ENCODE measurements around the gene CACNA1B. TPM values are rescaled to one million over a fixed set of nuclear protein-coding genes. Genes with fewer than 3 reads are reported as not detected.

Gene CACNA1B
- total and polyA plus RNA-seq, 2 of the 4 experiments (the other 2 are of a cell fraction) = 0.02 TPM; not detected in 1

DNA sequence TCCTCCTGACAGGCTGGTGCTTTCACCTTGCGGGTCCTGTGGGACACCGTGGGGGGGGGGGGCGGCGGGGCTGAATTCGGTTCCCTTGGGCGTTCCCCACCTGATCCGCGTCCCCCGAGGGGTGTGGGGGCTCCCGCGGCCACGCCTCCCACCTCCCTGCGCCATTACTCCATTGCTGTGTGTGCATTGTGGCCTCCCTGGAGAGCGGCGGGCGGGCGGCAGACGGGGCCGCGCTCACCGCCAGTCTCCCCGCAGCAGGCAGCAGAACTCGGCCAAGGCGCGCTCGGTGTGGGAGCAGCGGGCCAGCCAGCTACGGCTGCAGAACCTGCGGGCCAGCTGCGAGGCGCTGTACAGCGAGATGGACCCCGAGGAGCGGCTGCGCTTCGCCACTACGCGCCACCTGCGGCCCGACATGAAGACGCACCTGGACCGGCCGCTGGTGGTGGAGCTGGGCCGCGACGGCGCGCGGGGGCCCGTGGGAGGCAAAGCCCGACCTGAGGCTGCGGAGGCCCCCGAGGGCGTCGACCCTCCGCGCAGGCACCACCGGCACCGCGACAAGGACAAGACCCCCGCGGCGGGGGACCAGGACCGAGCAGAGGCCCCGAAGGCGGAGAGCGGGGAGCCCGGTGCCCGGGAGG is 145.3 kb downstream of the CACNA1B start:
- CTCF ChIA-PET = no interaction called here
- POLR2A ChIA-PET (ENCODE audit: unreplicated experiment) = no interaction called here
- in situ Hi-C loops (cut with MboI; ENCODE audit: low sequenced_read_pairs) = no loop called here
- H3K27me3 ChIP-seq (ENCODE audit: control insufficient read depth, insufficient read depth, low read length) = peaks cover 6% of the 10 kb centered on the region; the same call in 1 of the 2 replicates
- H4K91ac ChIP-seq (ENCODE audit: insufficient read depth, low read depth, low read length) = no peak overlapping the region
- no peaks in the 10 kb centered on the region for H3K4me1 ChIP-seq (ENCODE audit: control insufficient read depth, insufficient read depth, low read length)
- no peak overlapping the region for H2AK9ac ChIP-seq (replicated peaks; ENCODE audit: low read depth, low read length, poor library complexity)
- no peaks in the 10 kb centered on the region for H4K20me1 ChIP-seq (ENCODE audit: insufficient read depth, low read length)
- H2AK5ac ChIP-seq (ENCODE audit: low read depth, low read length) = no peak overlapping the region
- no peak overlapping the region for H3K56ac ChIP-seq (ENCODE audit: extremely low read depth, insufficient read depth, low read length)
- H2BK120ac ChIP-seq (ENCODE audit: low read depth, low read length) = no peak overlapping the region
- WGBS, 2 experiments (ENCODE audit: extremely low coverage in 2 of 2, insufficient read length in 1 of 2) = 7% methylated on average over 38 of the region's 69 CpGs; no CpG with 5 or more reads in 1 of the 2 experiments
- ATAC-seq (ENCODE audit: low read depth) (no peak), DNase-seq (no peak)
- no peak overlapping the region for H2BK20ac ChIP-seq (ENCODE audit: low read depth, low read length)
- H3K36me3 ChIP-seq (ENCODE audit: control insufficient read depth, insufficient read depth, low read length) = no peaks in the 10 kb centered on the region
- no peaks in the 10 kb centered on the region for H3K9me1 ChIP-seq (ENCODE audit: insufficient read depth, low read length)
- H2BK5ac ChIP-seq (ENCODE audit: low read depth, low read length, poor library complexity, severe bottlenecking) = no peak overlapping the region
- no peak overlapping the region for H2BK15ac ChIP-seq (ENCODE audit: low read depth, low read length)
- H2AFZ ChIP-seq (replicated peaks; ENCODE audit: low read length, poor library complexity) = peak overlapping the region; percentile 23
- TF ChIP-seq MAFK (IDR thresholded peaks at IDR 0.05; ENCODE audit: low read depth, low read length) = no peak
- TF ChIP-seq RFX5 (IDR thresholded peaks at IDR 0.05; ENCODE audit: low read depth, low read length) = no peak
- no peak for TF ChIP-seq FOS (IDR thresholded peaks at IDR 0.05; ENCODE audit: low read depth, low read length)
- TF ChIP-seq SMC3 (IDR thresholded peaks at IDR 0.05; ENCODE audit: low read depth, low read length) = no peak
- TF ChIP-seq CEBPB (IDR thresholded peaks at IDR 0.05; ENCODE audit: low read depth, low read length) = no peak
- TF ChIP-seq, protein P1, sequence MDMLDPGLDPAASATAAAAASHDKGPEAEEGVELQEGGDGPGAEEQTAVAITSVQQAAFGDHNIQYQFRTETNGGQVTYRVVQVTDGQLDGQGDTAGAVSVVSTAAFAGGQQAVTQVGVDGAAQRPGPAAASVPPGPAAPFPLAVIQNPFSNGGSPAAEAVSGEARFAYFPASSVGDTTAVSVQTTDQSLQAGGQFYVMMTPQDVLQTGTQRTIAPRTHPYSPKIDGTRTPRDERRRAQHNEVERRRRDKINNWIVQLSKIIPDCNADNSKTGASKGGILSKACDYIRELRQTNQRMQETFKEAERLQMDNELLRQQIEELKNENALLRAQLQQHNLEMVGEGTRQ (IDR thresholded peaks at IDR 0.05; ENCODE audit: low read depth, low read length) = no peak
- TF ChIP-seq MAZ (IDR thresholded peaks at IDR 0.05; ENCODE audit: borderline replicate concordance, low read depth, low read length) = no peak
- no peak for TF ChIP-seq RCOR1 (IDR thresholded peaks at IDR 0.05; ENCODE audit: insufficient replicate concordance, low read length)
- TF ChIP-seq MXI1 (IDR thresholded peaks at IDR 0.05; ENCODE audit: borderline replicate concordance, low read depth, low read length) = no peak
- TF ChIP-seq, protein P2, sequence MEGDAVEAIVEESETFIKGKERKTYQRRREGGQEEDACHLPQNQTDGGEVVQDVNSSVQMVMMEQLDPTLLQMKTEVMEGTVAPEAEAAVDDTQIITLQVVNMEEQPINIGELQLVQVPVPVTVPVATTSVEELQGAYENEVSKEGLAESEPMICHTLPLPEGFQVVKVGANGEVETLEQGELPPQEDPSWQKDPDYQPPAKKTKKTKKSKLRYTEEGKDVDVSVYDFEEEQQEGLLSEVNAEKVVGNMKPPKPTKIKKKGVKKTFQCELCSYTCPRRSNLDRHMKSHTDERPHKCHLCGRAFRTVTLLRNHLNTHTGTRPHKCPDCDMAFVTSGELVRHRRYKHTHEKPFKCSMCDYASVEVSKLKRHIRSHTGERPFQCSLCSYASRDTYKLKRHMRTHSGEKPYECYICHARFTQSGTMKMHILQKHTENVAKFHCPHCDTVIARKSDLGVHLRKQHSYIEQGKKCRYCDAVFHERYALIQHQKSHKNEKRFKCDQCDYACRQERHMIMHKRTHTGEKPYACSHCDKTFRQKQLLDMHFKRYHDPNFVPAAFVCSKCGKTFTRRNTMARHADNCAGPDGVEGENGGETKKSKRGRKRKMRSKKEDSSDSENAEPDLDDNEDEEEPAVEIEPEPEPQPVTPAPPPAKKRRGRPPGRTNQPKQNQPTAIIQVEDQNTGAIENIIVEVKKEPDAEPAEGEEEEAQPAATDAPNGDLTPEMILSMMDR (conservative IDR thresholded peaks at IDR 0.05; ENCODE audit: low read depth, low read length) = no peak
- TF ChIP-seq RAD21 (IDR thresholded peaks at IDR 0.05; ENCODE audit: low read length) = no peak
- TF ChIP-seq POLR2A (IDR thresholded peaks at IDR 0.05; ENCODE audit: low read depth, low read length) = no peak
- no peak overlapping the region for H4K5ac ChIP-seq (ENCODE audit: low read depth, low read length)
- peaks cover 3% of the 10 kb centered on the region for H3K9me3 ChIP-seq (ENCODE audit: control insufficient read depth, insufficient read depth, low read length)
- no peak overlapping the region for H3K4me2 ChIP-seq (ENCODE audit: low read depth, low read length)
- H3K9ac ChIP-seq (ENCODE audit: low read depth, low read length) = no peak overlapping the region
- H3K27ac ChIP-seq (ENCODE audit: insufficient read depth, low read length) = no peak overlapping the region
- H4K8ac ChIP-seq (ENCODE audit: low read depth in 2 of 2, low read length in 2 of 2) = no peak overlapping the region
- no TSS peak for BruUV-seq (replicated peaks)
- dilution Hi-C loops (cut with HindIII; ENCODE audit: low sequenced_read_pairs, unreplicated experiment) = no loop called here
- H3K4me3 ChIP-seq (ENCODE audit: insufficient read depth, low read depth, low read length) = no peak overlapping the region
- no peak overlapping the region for H3K4ac ChIP-seq (ENCODE audit: low read depth, low read length)
- no peak overlapping the region for H3K18ac ChIP-seq (ENCODE audit: low read depth, low read length)
- no peak overlapping the region for H3K23ac ChIP-seq (ENCODE audit: low read depth, low read length)
- no peaks in the 10 kb centered on the region for H3K79me1 ChIP-seq (ENCODE audit: low read depth in 1 of 2, low read length in 2 of 2)
- no peak overlapping the region for H3K14ac ChIP-seq (replicated peaks; ENCODE audit: low read depth, low read length)
- intact Hi-C loops (cut with micrococcal nuclease) = no loop called here

Data from IMR-90 (cell line).